SKM-1 treated with dmso at 0.1 percent for 144 hours (cell line): ENCODE measurements around the gene ABI2.
"Not testable (repeated sequence)": the region's sequence is repeated elsewhere in the genome, so short reads cannot be mapped to it uniquely, and the experiment has no call there.

ENCODE experiments used
- DNase-seq: peaks from one replicate; lab custom pipeline; 2025; ENCODE audit not compliant: unreplicated experiment; lab: John Stamatoyannopoulos, UW

Gene ABI2

GRCh38 chr2:203418271-203418670, 90.1 kb downstream of the ABI2 start:
- no peak for DNase-seq

GRCh38 chr2:203427061-203427460, 98.9 kb downstream of the ABI2 start:
- no peak for DNase-seq

- DNase-seq, result not testable (repeated sequence)
Measured at GRCh38 chr2:203429643-203430042, 101.4 kb downstream of the ABI2 start.

GRCh38 chr2:203431391-203432185, 103.4 kb downstream of the ABI2 start:
- no peak for DNase-seq

- DNase-seq, result no peak
Measured at GRCh38 chr2:203432811-203433210, 104.6 kb downstream of the ABI2 start.

GRCh38 chr2:203436496-203436895, 108.3 kb downstream of the ABI2 start:
- DNase-seq, result no peak

- DNase-seq, result no peak
Measured at GRCh38 chr2:203437511-203437910, 109.3 kb downstream of the ABI2 start.

- no peak for DNase-seq
Measured at GRCh38 chr2:203438528-203438927, 110.3 kb downstream of the ABI2 start.

GRCh38 chr2:203440671-203441070, 112.5 kb downstream of the ABI2 start:
- no peak for DNase-seq

GRCh38 chr2:203441463-203441862, 113.3 kb downstream of the ABI2 start:
- no peak for DNase-seq

GRCh38 chr2:203442463-203442862, 114.3 kb downstream of the ABI2 start:
- DNase-seq, result no peak

- DNase-seq, result no peak
Measured at GRCh38 chr2:203444738-203445137, 116.5 kb downstream of the ABI2 start.

- no peak for DNase-seq
Measured at GRCh38 chr2:203446071-203446481, 117.9 kb downstream of the ABI2 start.

GRCh38 chr2:203446780-203447179, 118.6 kb downstream of the ABI2 start:
- DNase-seq, result no peak

GRCh38 chr2:203450561-203450960, 122.4 kb downstream of the ABI2 start:
- no peak for DNase-seq

GRCh38 chr2:203451011-203451410, 122.8 kb downstream of the ABI2 start:
- DNase-seq, result no peak

- DNase-seq, result peak; percentile 58
Measured at GRCh38 chr2:203451689-203452088, 123.5 kb downstream of the ABI2 start.

- peak; percentile 49 for DNase-seq
Measured at GRCh38 chr2:203453858-203454451, 125.8 kb downstream of the ABI2 start.

GRCh38 chr2:203455209-203455608, 127.0 kb downstream of the ABI2 start:
- no peak for DNase-seq

- DNase-seq, result no peak
Measured at GRCh38 chr2:203461746-203462145, 133.6 kb downstream of the ABI2 start.

- no peak for DNase-seq
Measured at GRCh38 chr2:203462308-203462707, 134.1 kb downstream of the ABI2 start.

- no peak for DNase-seq
Measured at GRCh38 chr2:203463266-203463678, 135.1 kb downstream of the ABI2 start.

GRCh38 chr2:203469546-203469945, 141.4 kb downstream of the ABI2 start:
- no peak for DNase-seq
